T-helper 2 cell treated with Interferon-gamma antibody and Interleukin-4, amounts not matched to agents 100 ng/mL and 5 ng/mL, for 36 hours (primary cell): Measurements from ENCODE around the gene MAGEA6. TPM values are rescaled to one million over a fixed set of nuclear protein-coding genes. Genes with fewer than 3 reads are reported as not detected.
"Not testable (repeated sequence)": the region's sequence is repeated elsewhere in the genome, so short reads cannot be mapped to it uniquely, and the experiment has no call there.

Source experiments
- intact Hi-C: fragments of 100-400 bp; cut with micrococcal nuclease; formaldehyde crosslinking; loops from one replicate; pipeline ENCODE4 v1.15.1; 2023
- total RNA-seq: library from RNA; stranded (reverse); gene quantifications from 2 replicates; pipeline ENCODE4 v1.2.3, GENCODE V29; 2022

Gene MAGEA6
- not detected in 2 replicates for total RNA-seq

GRCh38 chrX:152769549-152770289 is at the start of gene MAGEA6:
TSS of gene MAGEA6 (minus strand) at chrX:152769689. CDS start at chrX:152767650, 2,039 bp downstream.
- intact Hi-C loops = not testable (repeated sequence)

GRCh38 chrX:152819266-152819665 is 49.8 kb upstream of the MAGEA6 start:
- intact Hi-C loops = no loop called here

GRCh38 chrX:152818356-152818755 is 48.9 kb upstream of the MAGEA6 start:
- intact Hi-C loops = no loop called here

GRCh38 chrX:152817078-152817764 is 47.7 kb upstream of the MAGEA6 start:
- intact Hi-C loops = no loop called here

GRCh38 chrX:152814048-152814447 is 44.6 kb upstream of the MAGEA6 start:
- intact Hi-C loops = no loop called here

GRCh38 chrX:152813206-152813605 is 43.7 kb upstream of the MAGEA6 start:
- intact Hi-C loops = no loop called here

- intact Hi-C loops = no loop called here
Observed at GRCh38 chrX:152810403-152810802, 40.9 kb upstream of the MAGEA6 start.

DNA sequence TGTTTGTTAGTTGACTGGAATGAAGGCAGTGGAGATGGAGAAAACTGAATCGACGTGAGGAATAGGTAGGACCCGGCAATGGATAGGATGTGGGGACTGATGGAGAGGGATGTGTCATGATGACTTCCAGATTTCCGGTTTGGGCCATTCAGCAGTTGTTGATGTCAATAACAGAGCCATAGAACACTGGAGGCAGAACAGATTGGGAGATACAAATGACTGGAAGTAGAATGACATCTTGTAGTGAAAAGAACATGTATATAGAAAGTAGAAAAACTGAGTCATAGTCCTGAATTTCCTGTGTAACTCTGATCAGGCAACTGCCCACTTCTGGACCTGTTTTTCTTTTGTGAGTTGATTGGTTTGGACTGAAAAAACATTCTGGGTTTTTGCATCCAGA is 36.5 kb upstream of the MAGEA6 start:
- intact Hi-C loops = no loop called here

GRCh38 chrX:152798945-152799344 is 29.5 kb upstream of the MAGEA6 start:
- intact Hi-C loops = no loop called here

- intact Hi-C loops = not testable (repeated sequence)
Observed at GRCh38 chrX:152787062-152787461, 17.6 kb upstream of the MAGEA6 start.

GRCh38 chrX:152766562-152766961 is 2.9 kb downstream of the MAGEA6 start:
- intact Hi-C loops = not testable (repeated sequence)

- intact Hi-C loops = not testable (repeated sequence)
Observed at GRCh38 chrX:152761582-152761981, 7.9 kb downstream of the MAGEA6 start.

GRCh38 chrX:152759544-152759943 is 9.9 kb downstream of the MAGEA6 start:
- intact Hi-C loops = not testable (repeated sequence)

DNA sequence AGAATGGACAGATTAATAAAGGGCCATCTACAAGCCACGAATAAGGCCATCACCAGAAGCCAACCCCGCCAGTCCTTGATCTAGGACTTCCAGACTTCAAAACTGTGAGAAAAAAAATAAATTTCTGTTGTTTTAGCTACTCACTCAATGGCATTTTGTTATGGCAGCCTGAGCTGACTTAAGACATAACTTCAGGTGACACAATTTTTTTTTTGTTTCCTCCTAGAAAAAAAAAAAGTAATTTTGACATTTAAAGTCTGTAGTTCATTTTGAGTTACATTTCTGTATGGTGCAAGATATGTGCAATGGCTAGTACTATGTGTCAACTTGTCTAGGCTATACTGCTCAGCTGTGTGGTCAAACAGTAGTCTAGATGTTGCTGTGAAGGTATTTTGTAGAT is 10.6 kb downstream of the MAGEA6 start, which contains the start of gene CSAG3:
TSS of gene CSAG3 (plus strand) at position 301 of the 400 bp plus-strand sequence.
- intact Hi-C loops = not testable (repeated sequence)

GRCh38 chrX:152754871-152755270 is 14.6 kb downstream of the MAGEA6 start:
- intact Hi-C loops = not testable (repeated sequence)

DNA sequence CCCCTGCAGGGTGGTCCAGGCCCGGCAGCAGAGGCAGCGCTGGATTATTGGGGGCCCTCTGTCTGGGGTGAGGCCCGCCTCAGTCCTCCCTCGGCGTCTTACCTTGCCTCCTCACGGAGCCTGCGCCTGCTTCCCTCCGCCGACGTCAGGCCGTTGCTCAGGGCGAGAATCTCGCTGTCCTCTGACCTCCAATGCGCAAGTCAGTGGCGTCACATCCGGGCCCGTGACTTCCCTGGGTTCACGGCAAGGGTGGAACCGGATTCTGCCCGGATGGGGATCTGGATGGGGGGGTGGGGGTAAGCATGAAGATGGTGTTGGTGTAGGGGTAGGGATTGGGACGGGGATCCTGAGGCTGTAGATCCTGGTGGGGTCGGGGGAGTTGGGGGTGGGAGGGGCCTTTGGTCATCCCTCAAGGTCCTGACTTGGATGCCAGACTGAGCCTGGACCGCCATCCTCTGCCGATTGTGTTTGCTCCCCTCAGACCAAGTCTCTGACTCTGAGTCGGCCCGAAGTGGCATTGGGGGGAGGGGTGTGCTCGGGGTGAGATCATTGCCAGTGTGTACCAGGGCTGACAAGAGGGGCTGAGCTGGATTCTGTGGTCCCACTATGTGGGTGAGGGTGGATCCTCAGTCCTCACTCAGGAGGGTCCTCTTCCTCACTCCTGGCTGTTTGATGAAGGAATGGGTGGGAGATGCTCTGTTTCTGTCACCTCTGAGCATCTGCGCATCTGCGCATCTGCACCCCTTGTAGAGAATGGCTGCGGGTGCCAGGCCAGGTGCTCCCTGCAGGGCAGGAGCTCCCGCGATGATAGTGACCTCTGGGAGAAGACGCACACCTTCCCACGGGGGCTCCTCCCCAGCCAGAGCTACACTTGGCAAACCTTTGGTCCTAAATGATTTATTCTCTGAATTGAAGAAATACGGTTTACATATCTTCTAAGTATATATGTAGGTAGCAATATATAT is 15.5 kb downstream of the MAGEA6 start, which contains the start of gene MAGEA2:
TSS of gene MAGEA2 (minus strand) at position 157 of the 965 bp plus-strand sequence. CDS start 2,479 bp downstream, outside the sequence.
- intact Hi-C loops = not testable (repeated sequence)

DNA sequence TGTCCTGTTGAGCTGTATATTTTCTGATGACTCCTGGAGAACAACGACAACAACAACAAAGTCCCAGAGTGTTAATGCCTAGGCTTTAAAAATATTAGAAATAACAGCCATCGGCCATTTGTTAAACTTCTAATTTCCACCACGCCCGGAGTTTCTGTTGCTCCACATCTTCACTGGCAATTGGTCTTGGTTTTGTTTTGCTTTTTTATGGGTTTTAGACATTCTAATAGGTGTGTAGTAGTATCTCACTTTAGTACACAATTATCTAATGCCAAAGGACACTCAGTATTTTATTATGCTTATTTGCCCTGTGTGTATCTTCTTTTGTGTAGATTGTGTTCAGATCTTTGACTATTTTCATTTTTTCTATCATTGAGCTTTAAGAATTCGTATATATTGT is 30.9 kb downstream of the MAGEA6 start:
- intact Hi-C loops = no loop called here

GRCh38 chrX:152736528-152736927 is 33.0 kb downstream of the MAGEA6 start:
- intact Hi-C loops = not testable (repeated sequence)

DNA sequence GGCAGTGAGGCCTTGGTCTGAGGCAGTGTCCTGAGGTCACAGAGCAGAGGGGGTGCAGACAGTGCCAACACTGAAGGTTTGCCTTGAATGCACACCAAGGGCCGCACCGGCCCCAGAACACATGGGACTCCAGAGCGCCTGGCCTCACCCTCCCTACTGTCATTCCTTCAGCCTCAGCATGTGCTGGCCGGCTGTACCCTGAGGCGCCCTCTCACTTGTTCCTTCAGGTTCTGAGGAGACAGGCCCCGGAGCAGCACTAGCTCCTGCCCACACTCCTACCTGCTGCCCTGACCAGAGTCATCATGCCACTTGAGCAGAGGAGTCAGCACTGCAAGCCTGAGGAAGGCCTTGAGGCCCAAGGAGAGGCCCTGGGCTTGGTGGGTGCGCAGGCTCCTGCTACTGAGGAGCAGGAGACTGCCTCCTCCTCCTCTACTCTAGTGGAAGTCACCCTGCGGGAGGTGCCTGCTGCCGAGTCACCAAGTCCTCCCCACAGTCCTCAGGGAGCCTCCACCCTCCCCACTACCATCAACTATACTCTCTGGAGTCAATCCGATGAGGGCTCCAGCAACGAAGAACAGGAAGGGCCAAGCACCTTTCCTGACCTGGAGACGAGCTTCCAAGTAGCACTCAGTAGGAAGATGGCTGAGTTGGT is 33.5 kb downstream of the MAGEA6 start:
- intact Hi-C loops = no loop called here

DNA sequence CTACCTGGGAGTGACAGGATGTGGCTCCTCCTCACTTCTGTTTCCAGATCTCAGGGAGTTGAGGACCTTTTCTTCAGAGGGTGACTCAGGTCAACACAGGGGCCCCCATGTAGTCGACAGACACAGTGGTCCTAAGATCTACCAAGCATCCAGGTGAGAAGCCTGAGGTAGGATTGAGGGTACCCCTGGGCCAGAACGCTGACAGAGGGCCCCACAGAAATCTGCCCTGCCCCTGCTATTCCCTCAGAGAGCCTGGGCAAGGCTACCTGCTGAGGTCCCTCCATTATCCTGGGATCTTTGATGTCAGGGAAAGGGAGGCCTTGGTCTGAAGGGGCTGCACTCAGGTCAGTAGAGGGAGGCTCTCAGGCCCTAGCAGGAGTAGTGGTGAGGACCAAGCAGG is 34.4 kb downstream of the MAGEA6 start:
- intact Hi-C loops = no loop called here
